HEK293T (cell line): ENCODE data around the gene PRKAG2.

ENCODE experiments used
- BHLHE40 ChIP-seq: fragments of 450-650 bp; IDR thresholded peaks from 2 replicates; pipeline ENCODE4 v1.6.1; 2016; ENCODE audit warnings: mild to moderate bottlenecking, moderate library complexity, borderline replicate concordance
- FOXM1 ChIP-seq: fragments of 450-650 bp; IDR thresholded peaks from 2 replicates; pipeline ENCODE4 v1.6.1; 2017; ENCODE audit warnings: mild to moderate bottlenecking, borderline replicate concordance
- LEF1 ChIP-seq: fragments of 450-650 bp; IDR thresholded peaks from 2 replicates; pipeline ENCODE4 v1.6.1; 2017; ENCODE audit warnings: mild to moderate bottlenecking, borderline replicate concordance
- TARDBP ChIP-seq: fragments of 450-650 bp; IDR thresholded peaks from 2 replicates; pipeline ENCODE4 v1.6.1; 2016

- no peak for TF ChIP-seq FOXM1
- no peak for TF ChIP-seq TARDBP
- no peak for TF ChIP-seq BHLHE40
- no peak for TF ChIP-seq LEF1
Observed at GRCh38 chr7:151566897-151567320, 310.0 kb downstream of the PRKAG2 start.
